Activated CD8-positive, alpha-beta memory T cell treated with anti-CD3 and anti-CD28 coated beads, Interleukin-2, amount 50 U/mL, for 24 hours (primary cell): ENCODE measurements around the gene NBPF9.
"Not testable (repeated sequence)": the region's sequence is repeated elsewhere in the genome, so short reads cannot be mapped to it uniquely, and the experiment has no call there.

ENCODE experiments used
- DNase-seq: peaks from one replicate; pipeline ENCODE4 v3.0.0-alpha.2; 2020; ENCODE audit errors: extremely low read depth

Gene NBPF9, protein sequence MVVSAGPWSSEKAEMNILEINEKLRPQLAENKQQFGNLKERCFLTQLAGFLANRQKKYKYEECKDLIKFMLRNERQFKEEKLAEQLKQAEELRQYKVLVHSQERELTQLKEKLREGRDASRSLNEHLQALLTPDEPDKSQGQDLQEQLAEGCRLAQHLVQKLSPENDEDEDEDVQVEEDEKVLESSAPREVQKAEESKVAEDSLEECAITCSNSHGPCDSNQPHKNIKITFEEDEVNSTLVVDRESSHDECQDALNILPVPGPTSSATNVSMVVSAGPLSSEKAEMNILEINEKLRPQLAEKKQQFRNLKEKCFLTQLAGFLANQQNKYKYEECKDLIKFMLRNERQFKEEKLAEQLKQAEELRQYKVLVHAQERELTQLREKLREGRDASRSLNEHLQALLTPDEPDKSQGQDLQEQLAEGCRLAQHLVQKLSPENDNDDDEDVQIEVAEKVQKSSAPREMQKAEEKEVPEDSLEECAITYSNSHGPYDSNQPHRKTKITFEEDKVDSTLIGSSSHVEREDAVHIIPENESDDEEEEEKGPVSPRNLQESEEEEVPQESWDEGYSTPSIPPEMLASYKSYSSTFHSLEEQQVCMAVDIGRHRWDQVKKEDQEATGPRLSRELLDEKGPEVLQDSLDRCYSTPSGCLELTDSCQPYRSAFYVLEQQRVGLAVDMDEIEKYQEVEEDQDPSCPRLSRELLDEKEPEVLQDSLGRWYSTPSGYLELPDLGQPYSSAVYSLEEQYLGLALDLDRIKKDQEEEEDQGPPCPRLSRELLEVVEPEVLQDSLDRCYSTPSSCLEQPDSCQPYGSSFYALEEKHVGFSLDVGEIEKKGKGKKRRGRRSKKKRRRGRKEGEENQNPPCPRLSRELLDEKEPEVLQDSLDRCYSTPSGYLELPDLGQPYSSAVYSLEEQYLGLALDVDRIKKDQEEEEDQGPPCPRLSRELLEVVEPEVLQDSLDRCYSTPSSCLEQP (N-terminal part only)

GRCh38 chr1:149103109-149104081, at the start of gene NBPF9:
TSS of gene NBPF9 (minus strand) at chr1:149103551. CDS start at chr1:149082139, 21,412 bp downstream.
- not testable (repeated sequence) for DNase-seq

- DNase-seq, result not testable (repeated sequence)
These were observed 46.6 kb upstream of the NBPF9 start for GRCh38 chr1:149149909-149150308.

- not testable (repeated sequence) for DNase-seq
These were observed 34.2 kb upstream of the NBPF9 start for GRCh38 chr1:149137585-149137984.

- not testable (repeated sequence) for DNase-seq
These were observed 27.6 kb upstream of the NBPF9 start for GRCh38 chr1:149130938-149131337.

DNA sequence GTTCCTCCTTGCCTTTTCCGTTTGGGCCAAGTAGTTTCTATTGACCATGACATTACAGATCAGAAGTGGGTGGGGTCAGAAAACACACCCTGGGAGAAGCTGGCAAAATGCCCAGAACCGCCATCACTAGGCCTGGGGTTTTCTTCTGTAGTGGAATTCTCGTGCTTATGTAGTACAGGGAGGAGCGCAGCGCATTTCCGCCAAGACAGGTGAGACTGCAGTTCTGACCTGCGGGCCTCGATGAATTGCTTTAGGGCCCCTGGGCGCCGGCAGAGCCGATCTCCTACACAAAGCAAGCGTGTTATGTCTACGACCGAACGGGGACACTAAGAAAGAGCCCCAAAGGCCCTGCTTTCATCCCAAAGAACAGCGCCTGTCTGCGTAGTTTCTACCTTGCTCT, 25.9 kb upstream of the NBPF9 start:
- not testable (repeated sequence) for DNase-seq

GRCh38 chr1:149126555-149127145, 23.3 kb upstream of the NBPF9 start:
- not testable (repeated sequence) for DNase-seq

DNA sequence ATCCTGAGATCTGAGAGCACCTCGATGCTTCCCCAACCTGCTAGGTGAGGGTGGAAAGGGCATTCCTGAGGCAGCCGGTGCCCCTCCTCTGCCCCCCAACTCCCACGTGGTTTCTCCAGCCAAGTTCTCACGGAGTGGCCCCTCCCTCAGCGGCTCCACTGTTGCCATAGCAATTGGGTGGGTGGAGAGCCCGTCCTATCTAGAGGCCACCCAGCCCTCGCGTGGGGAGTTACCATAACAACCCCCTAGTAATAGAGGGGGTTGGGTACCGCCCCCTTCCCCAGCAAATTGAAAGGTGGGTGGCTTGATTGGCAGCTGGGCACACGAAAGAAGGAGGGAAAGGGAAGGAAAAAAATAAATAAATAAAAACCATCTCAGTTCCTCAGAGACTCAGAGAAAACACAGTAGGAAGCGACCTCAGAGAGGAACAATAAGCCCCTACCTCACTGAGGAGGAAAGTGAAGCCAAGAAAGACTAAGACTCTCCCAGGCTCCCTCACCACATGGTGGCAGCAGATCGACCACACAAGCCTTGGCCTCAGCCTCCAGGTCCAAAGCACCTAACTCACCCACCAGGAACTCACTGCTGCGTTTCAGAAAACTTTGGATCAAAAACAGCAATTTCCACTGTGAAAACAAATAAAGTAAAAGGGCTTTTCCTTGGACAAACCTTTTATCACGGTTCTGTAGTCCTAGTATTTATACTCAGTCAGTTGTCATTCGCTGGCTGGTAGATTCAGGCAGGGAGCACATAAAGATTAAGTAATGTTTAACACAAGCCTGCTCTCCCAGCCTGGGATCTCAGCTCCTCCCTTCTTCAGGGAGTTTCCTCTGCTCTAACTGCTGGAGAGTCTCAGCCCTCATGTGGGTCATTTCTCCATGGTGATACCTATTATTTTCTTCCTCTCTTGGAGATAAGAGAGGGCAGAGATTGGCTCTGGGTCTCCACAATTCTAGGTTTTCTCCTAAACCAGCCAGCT, 20.9 kb upstream of the NBPF9 start:
- DNase-seq, result not testable (repeated sequence)

DNA sequence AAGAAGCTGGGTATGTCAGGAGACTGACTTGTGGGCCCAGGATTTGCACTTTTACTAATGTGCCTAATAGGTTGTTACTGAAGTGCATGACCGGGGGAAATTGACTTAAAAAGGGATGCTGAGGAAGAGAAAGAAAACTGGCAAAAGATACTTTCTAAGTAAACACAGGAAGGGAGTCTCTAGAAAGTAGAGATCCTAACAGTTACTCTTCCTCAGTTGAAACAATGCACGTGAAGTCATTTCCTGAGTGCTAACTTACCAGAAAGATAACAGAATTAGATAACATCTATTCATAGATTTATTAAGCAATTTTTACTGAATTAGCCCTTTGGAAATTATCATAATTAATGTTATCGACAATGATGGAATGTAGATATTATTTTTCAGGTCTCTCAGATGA, 9.5 kb upstream of the NBPF9 start:
- DNase-seq, result not testable (repeated sequence)

- DNase-seq, result not testable (repeated sequence)
These were observed 7.0 kb upstream of the NBPF9 start for GRCh38 chr1:149110343-149110742.

- not testable (repeated sequence) for DNase-seq
These were observed 777 bp downstream of the NBPF9 start for GRCh38 chr1:149102574-149102973.

DNA sequence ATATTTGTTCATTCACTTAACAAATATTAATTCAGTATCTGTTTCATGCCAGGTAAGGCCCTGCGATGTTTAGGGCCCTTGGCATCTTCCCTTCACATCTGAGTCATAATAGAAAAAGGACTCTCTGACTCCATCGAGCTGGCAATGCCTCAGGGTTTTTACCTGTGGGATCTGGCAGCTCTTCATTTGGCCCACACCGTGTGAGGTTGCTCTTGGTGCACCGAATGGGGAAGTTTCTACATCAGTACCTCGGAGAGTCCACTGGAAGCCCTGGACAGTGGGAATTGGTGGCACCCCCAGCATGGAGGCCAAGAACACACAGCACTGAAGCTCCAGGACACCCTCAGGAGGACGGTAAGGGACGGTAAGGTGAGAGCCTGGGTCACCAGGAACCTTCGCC, 5.1 kb downstream of the NBPF9 start:
- not testable (repeated sequence) for DNase-seq

- not testable (repeated sequence) for DNase-seq
These were observed 10.2 kb downstream of the NBPF9 start for GRCh38 chr1:149093155-149093554.

DNA sequence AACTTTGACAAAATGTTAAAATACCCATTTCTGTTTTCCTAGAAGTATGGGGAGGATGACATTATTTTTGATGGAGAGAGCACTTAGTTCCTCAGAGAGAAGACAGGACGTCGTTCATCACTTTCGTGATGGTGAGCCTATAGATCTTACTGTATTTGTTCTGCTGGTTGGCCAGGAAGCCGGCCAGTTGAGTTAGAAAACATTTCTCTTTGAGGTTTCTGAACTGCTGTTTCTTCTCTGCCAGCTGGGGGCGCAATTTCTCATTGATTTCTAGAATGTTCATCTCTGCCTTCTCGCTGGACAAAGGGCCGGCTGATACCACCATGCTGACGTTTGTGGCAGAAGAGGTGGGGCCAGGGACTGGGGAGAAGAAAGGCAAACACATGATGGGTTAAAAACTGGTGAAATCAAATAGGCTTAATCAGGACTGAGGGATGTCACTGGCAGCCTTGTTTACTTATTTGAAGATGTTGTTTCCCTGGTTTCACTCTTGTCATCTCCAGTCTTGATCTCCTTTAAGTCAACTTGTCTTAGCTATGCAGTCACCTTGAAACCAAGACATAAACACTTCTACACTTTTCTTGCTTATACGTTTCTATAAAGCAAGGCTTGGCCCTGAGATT, 27.7 kb downstream of the NBPF9 start:
- not testable (repeated sequence) for DNase-seq

DNA sequence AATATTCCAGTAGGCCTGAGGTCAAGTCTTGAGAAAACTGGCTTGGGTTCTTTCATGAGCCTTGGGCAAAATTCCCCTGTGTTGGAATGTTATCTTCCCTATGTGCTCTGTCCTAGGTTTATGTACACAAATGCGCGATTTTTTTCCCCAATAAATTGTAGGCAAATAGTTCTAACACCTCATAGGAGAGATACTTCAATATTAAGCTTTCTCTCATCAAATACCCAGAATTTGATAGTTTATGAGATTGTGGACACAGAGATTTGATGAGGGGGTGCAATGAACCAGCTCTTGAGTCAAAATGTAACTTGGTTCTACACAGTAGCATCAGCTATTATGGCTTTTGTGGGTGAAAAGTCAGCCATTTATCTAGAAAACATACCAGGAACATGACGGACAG, 38.7 kb downstream of the NBPF9 start:
- DNase-seq, result not testable (repeated sequence)

- not testable (repeated sequence) for DNase-seq
These were observed 60.3 kb downstream of the NBPF9 start for GRCh38 chr1:149043056-149043455.

DNA sequence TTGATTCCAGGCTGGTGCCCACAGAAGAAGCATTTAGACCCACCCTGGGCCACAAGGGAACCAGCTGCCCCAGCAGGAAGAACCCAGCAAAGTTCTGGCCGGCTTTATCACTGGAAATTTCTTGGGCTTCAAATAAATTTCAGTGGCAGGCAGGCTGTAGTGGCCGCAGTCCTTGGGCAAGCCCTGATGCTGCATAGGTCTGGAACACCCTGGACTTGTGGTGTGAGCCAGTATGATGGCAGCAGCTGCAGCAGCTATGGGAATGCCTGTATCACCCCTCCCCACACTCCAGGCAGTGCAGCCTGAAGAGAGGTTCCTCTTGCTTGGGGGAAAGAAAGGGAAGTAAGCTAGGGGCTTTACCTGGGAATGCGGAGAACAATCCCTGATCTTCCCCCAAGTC, 69.4 kb downstream of the NBPF9 start:
- not testable (repeated sequence) for DNase-seq

- DNase-seq, result not testable (repeated sequence)
These were observed 79.0 kb downstream of the NBPF9 start for GRCh38 chr1:149024327-149024726.

GRCh38 chr1:149018577-149018976, 84.8 kb downstream of the NBPF9 start:
- not testable (repeated sequence) for DNase-seq

DNA sequence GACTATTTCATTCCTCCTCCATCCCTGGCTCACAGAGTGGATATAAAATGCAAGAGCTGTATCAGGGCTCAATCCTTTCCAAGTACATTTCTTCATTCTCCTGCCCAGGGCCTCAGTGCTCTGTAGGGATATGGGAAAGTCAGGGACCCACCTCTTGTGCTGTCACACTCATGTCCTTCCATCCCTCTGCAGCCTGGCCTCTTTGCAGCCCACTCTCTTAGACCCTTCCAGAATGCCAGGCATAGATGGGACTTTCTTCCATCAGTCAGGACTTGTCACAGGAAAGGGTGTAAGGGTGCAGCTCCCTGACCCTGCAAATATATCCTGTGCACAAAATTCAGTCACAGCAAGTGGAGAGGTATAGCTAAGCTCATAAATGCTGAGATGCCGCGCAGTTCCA, 86.7 kb downstream of the NBPF9 start:
- not testable (repeated sequence) for DNase-seq
